Activated naive CD4-positive, alpha-beta T cell treated with anti-CD3 and anti-CD28 coated beads, Interleukin-2, amount 10 ng/mL, durations not matched to agents 7 days and 5 days (primary cell): Measurements from ENCODE around the gene ZCCHC14.

Experiments used
- CTCF ChIA-PET: fragments of 350-600 bp; sonication (Branson Sonifier 250); formaldehyde crosslinking; loops from one replicate; lab custom pipeline; 2021; ENCODE audit warnings: antibody characterized with exemption; lab: Charles Lee
- DNase-seq: peaks from one replicate; pipeline ENCODE4 v3.0.0-alpha.2; 2020
- H3K27ac Mint-ChIP-seq: one replicate; pipeline ENCODE4 v1.8.0; 2021; ENCODE audit warnings: mild to moderate bottlenecking, moderate library complexity, mixed read lengths
- H3K27me3 Mint-ChIP-seq: one replicate; pipeline ENCODE4 v1.8.0; 2021; ENCODE audit warnings: mild to moderate bottlenecking, mixed read lengths
- H3K36me3 Mint-ChIP-seq: one replicate; pipeline ENCODE4 v1.8.0; 2021; ENCODE audit warnings: mixed read lengths
- H3K4me1 Mint-ChIP-seq: one replicate; pipeline ENCODE4 v1.8.0; 2021; ENCODE audit warnings: mixed read lengths
- H3K4me3 Mint-ChIP-seq: one replicate; pipeline ENCODE4 v1.8.0; 2021; ENCODE audit warnings: mild to moderate bottlenecking, moderate library complexity, mixed read lengths
- H3K9me3 Mint-ChIP-seq: one replicate; pipeline ENCODE4 v1.8.0; 2021; ENCODE audit warnings: mixed read lengths

The ZCCHC14 gene

GRCh38 chr16:87420026-87421002, 72.5 kb downstream of the ZCCHC14 start:
- CTCF ChIA-PET: interaction anchor here (1.7 kb wide), 1 partner anchor 216 kb away, joined by 5 read pairs; no protein-coding TSS in a partner anchor
- H3K9me3 Mint-ChIP-seq: no peaks in the 10 kb centered on the region
- H3K27me3 Mint-ChIP-seq: no peaks in the 10 kb centered on the region
- no peak overlapping the region for H3K27ac Mint-ChIP-seq
- H3K36me3 Mint-ChIP-seq: peaks cover 6% of the 10 kb centered on the region
- H3K4me3 Mint-ChIP-seq: no peak overlapping the region
- H3K4me1 Mint-ChIP-seq: no peaks in the 10 kb centered on the region
- DNase-seq: no peak

- CTCF ChIA-PET: no interaction called here
- no peak for DNase-seq
- peaks cover 7% of the 10 kb centered on the region for H3K36me3 Mint-ChIP-seq
- H3K27ac Mint-ChIP-seq: no peak overlapping the region
- H3K4me1 Mint-ChIP-seq: no peaks in the 10 kb centered on the region
- no peak overlapping the region for H3K4me3 Mint-ChIP-seq
- no peaks in the 10 kb centered on the region for H3K9me3 Mint-ChIP-seq
- H3K27me3 Mint-ChIP-seq: no peaks in the 10 kb centered on the region
These were observed 74.2 kb downstream of the ZCCHC14 start for GRCh38 chr16:87418644-87419043.

GRCh38 chr16:87418216-87418615, 74.6 kb downstream of the ZCCHC14 start:
- CTCF ChIA-PET: interaction anchor here (1.8 to 2.8 kb wide), 2 partner anchors 153 to 217 kb away, joined by 12 to 28 read pairs; no protein-coding TSS in a partner anchor
- no peak overlapping the region for H3K4me3 Mint-ChIP-seq
- no peaks in the 10 kb centered on the region for H3K4me1 Mint-ChIP-seq
- DNase-seq: no peak
- peaks cover 7% of the 10 kb centered on the region for H3K36me3 Mint-ChIP-seq
- no peaks in the 10 kb centered on the region for H3K9me3 Mint-ChIP-seq
- no peak overlapping the region for H3K27ac Mint-ChIP-seq
- H3K27me3 Mint-ChIP-seq: no peaks in the 10 kb centered on the region

- CTCF ChIA-PET: interaction anchor here (1.2 to 2.8 kb wide), 4 partner anchors 48 to 351 kb away, joined by 4 to 28 read pairs (median 8); no protein-coding TSS in a partner anchor
- Mint-ChIP-seq H3K27me3 (no peaks in the 10 kb centered on the region), H3K4me3 (no peak overlapping the region), H3K4me1 (no peaks in the 10 kb centered on the region), H3K9me3 (no peaks in the 10 kb centered on the region), H3K27ac (no peak overlapping the region), H3K36me3 (peaks cover 9% of the 10 kb centered on the region)
- DNase-seq: no peak
These were observed 75.3 kb downstream of the ZCCHC14 start for GRCh38 chr16:87417528-87417910.

- no peaks in the 10 kb centered on the region for H3K4me1 Mint-ChIP-seq
- H3K9me3 Mint-ChIP-seq: no peaks in the 10 kb centered on the region
- CTCF ChIA-PET: interaction anchor here (0.6 to 2.8 kb wide), 12 partner anchors 9 to 352 kb away, joined by 3 to 28 read pairs (median 3); no protein-coding TSS in a partner anchor
- H3K27ac Mint-ChIP-seq: no peak overlapping the region
- DNase-seq: peak; percentile 60
- no peak overlapping the region for H3K4me3 Mint-ChIP-seq
- peaks cover 9% of the 10 kb centered on the region for H3K36me3 Mint-ChIP-seq
- H3K27me3 Mint-ChIP-seq: no peaks in the 10 kb centered on the region
These were observed 75.8 kb downstream of the ZCCHC14 start for GRCh38 chr16:87416826-87417527.

- Mint-ChIP-seq H3K27ac (no peak overlapping the region), H3K4me1 (no peaks in the 10 kb centered on the region), H3K4me3 (no peak overlapping the region), H3K9me3 (no peaks in the 10 kb centered on the region), H3K36me3 (peaks cover 10% of the 10 kb centered on the region), H3K27me3 (no peaks in the 10 kb centered on the region)
- DNase-seq: no peak
- CTCF ChIA-PET: interaction anchor here (0.6 to 2.8 kb wide), 3 partner anchors 10 to 220 kb away, joined by 3 to 28 read pairs (median 3); no protein-coding TSS in a partner anchor
These were observed 77.4 kb downstream of the ZCCHC14 start for GRCh38 chr16:87415441-87415840.

GRCh38 chr16:87414251-87414680, 78.6 kb downstream of the ZCCHC14 start:
- H3K4me1 Mint-ChIP-seq: no peaks in the 10 kb centered on the region
- no peak overlapping the region for H3K27ac Mint-ChIP-seq
- H3K27me3 Mint-ChIP-seq: no peaks in the 10 kb centered on the region
- CTCF ChIA-PET: no interaction called here
- DNase-seq: no peak
- no peaks in the 10 kb centered on the region for H3K9me3 Mint-ChIP-seq
- peaks cover 10% of the 10 kb centered on the region for H3K36me3 Mint-ChIP-seq
- H3K4me3 Mint-ChIP-seq: no peak overlapping the region

GRCh38 chr16:87412996-87413421, 79.8 kb downstream of the ZCCHC14 start:
- CTCF ChIA-PET: no interaction called here
- Mint-ChIP-seq H3K27me3 (no peaks in the 10 kb centered on the region), H3K4me1 (no peaks in the 10 kb centered on the region), H3K9me3 (no peaks in the 10 kb centered on the region), H3K4me3 (no peak overlapping the region), H3K27ac (no peak overlapping the region), H3K36me3 (peaks cover 10% of the 10 kb centered on the region)
- DNase-seq: no peak

GRCh38 chr16:87412371-87412995, 80.3 kb downstream of the ZCCHC14 start:
- Mint-ChIP-seq H3K36me3 (peaks cover 10% of the 10 kb centered on the region), H3K9me3 (no peaks in the 10 kb centered on the region), H3K4me1 (no peaks in the 10 kb centered on the region), H3K27me3 (no peaks in the 10 kb centered on the region), H3K27ac (no peak overlapping the region), H3K4me3 (no peak overlapping the region)
- no peak for DNase-seq
- CTCF ChIA-PET: no interaction called here

- H3K36me3 Mint-ChIP-seq: peaks cover 13% of the 10 kb centered on the region
- DNase-seq: no peak
- H3K4me3 Mint-ChIP-seq: no peak overlapping the region
- H3K27me3 Mint-ChIP-seq: no peaks in the 10 kb centered on the region
- no peak overlapping the region for H3K27ac Mint-ChIP-seq
- H3K4me1 Mint-ChIP-seq: no peaks in the 10 kb centered on the region
- CTCF ChIA-PET: no interaction called here
- H3K9me3 Mint-ChIP-seq: no peaks in the 10 kb centered on the region
These were observed 81.2 kb downstream of the ZCCHC14 start for GRCh38 chr16:87411375-87412271.

GRCh38 chr16:87410968-87411367, 81.9 kb downstream of the ZCCHC14 start:
- no peak for DNase-seq
- Mint-ChIP-seq H3K4me3 (no peak overlapping the region), H3K36me3 (peaks cover 14% of the 10 kb centered on the region), H3K9me3 (no peaks in the 10 kb centered on the region), H3K27ac (no peak overlapping the region), H3K27me3 (no peaks in the 10 kb centered on the region), H3K4me1 (no peaks in the 10 kb centered on the region)
- CTCF ChIA-PET: no interaction called here

- Mint-ChIP-seq H3K4me3 (no peak overlapping the region), H3K27me3 (no peaks in the 10 kb centered on the region), H3K4me1 (no peaks in the 10 kb centered on the region), H3K27ac (no peak overlapping the region), H3K9me3 (no peaks in the 10 kb centered on the region), H3K36me3 (peaks cover 15% of the 10 kb centered on the region)
- DNase-seq: no peak
- CTCF ChIA-PET: no interaction called here
These were observed 82.3 kb downstream of the ZCCHC14 start for GRCh38 chr16:87410530-87410929.

- Mint-ChIP-seq H3K27ac (no peak overlapping the region), H3K27me3 (no peaks in the 10 kb centered on the region), H3K9me3 (no peaks in the 10 kb centered on the region), H3K36me3 (peaks cover 21% of the 10 kb centered on the region), H3K4me3 (no peak overlapping the region), H3K4me1 (no peaks in the 10 kb centered on the region)
- CTCF ChIA-PET: no interaction called here
- DNase-seq: no peak
These were observed 83.0 kb downstream of the ZCCHC14 start for GRCh38 chr16:87409781-87410180.
